Kidney (tissue), 14 donors: Measurements from ENCODE around the gene AGPS. TPM values are rescaled to one million over a fixed set of nuclear protein-coding genes. Genes with fewer than 3 reads are reported as not detected.

Experiments
- DNase-seq, 5 donors: peaks; one replicate each; pipeline ENCODE4 v3.0.0-alpha.2; 2013 to 2020
- FAIRE-seq: peaks from 2 replicates; lab custom pipeline; 2012; peaks lifted over from hg19 to GRCh38; lab: Jason Lieb, UNC
- H3K27ac ChIP-seq, 2 donors: one replicate each; pipeline ENCODE4 v1.7.0; 2013; ENCODE audit warnings: low read depth in 2 of 2, low read length in 2 of 2, inconsistent platforms in 1 of 2
- H3K27me3 ChIP-seq: one replicate; pipeline ENCODE4 v1.7.1; 2013; ENCODE audit warnings: low read length, inconsistent platforms; ENCODE audit not compliant: control insufficient read depth, insufficient read depth
- H3K36me3 ChIP-seq, 3 donors: one replicate each; pipeline versions ENCODE4 v1.7.0 to v1.7.1; 2013; ENCODE audit warnings: low read length in 3 of 3, control low read depth in 1 of 3, inconsistent platforms in 1 of 3; ENCODE audit not compliant: insufficient read depth in 3 of 3, control insufficient read depth in 2 of 3
- H3K4me1 ChIP-seq, 3 donors: one replicate each; pipeline versions ENCODE4 v1.7.0 to v1.7.1; 2013; ENCODE audit warnings: low read length in 3 of 3, inconsistent platforms in 1 of 3, low read depth in 1 of 3; ENCODE audit not compliant: control insufficient read depth in 2 of 3, insufficient read depth in 2 of 3
- H3K4me3 ChIP-seq, 3 donors: one replicate each; pipeline versions ENCODE4 v1.7.0 to v1.8.1; 2013; ENCODE audit warnings: low read length in 3 of 3, control low read depth in 1 of 3, inconsistent platforms in 1 of 3
- H3K9ac ChIP-seq, 3 donors: one replicate each; pipeline versions ENCODE4 v1.7.0 to v1.7.1; 2013; ENCODE audit warnings: low read length in 3 of 3, control low read depth in 1 of 3, inconsistent platforms in 1 of 3
- H3K9me3 ChIP-seq, 3 donors: one replicate each; pipeline versions ENCODE4 v1.7.0 to v1.7.1; 2013; ENCODE audit warnings: low read length in 3 of 3, control low read depth in 1 of 3, inconsistent platforms in 1 of 3; ENCODE audit not compliant: control insufficient read depth in 2 of 3, insufficient read depth in 1 of 3
- CTCF ChIP-seq: IDR thresholded peaks from 3 replicates; pipeline ENCODE4 v1.5.1; 2012; ENCODE audit warnings: mild to moderate bottlenecking, moderate library complexity, borderline replicate concordance; ENCODE audit not compliant: insufficient read depth; ENCODE audit errors: extremely low read depth
- intact Hi-C: fragments of 100-400 bp; cut with DNase I; formaldehyde crosslinking; loops from one replicate; pipeline ENCODE4 v1.11.1; 2022
- polyA plus RNA-seq: library from polyadenylated mRNA; stranded (reverse); fragments of 350-450 nt; fragmentation: Illumina TruSeq; extraction: RNeasy Lipid Tissue Mini Kit (QIAGEN cat#74804); gene quantifications from one replicate; pipeline ENCODE4 v1.2.3, GENCODE V29; 2014; ENCODE audit warnings: low read depth, low replicate concordance; ENCODE audit not compliant: insufficient read depth
- total RNA-seq: library from RNA; stranded (reverse); fragmentation: NEBNext Ultra II Directional; extraction: Animal tissue kit (Norgen Biotek cat#: 25700); gene quantifications from one replicate; pipeline ENCODE4 v1.2.1, GENCODE V29; 2021
- donor health status: control.
- donor health status: control.
- donor health status: control.
- donor health status: control.
- donor health status: control.
- donor health status: DM: yes; HTN: yes; CAD: no.
- donor health status: Normal renal cell carcinoma (clear cell type).

AGPS gene
- total and polyA plus RNA-seq, 2 donors from 2014 or later, result 7.9 to 45.7 TPM

DNA sequence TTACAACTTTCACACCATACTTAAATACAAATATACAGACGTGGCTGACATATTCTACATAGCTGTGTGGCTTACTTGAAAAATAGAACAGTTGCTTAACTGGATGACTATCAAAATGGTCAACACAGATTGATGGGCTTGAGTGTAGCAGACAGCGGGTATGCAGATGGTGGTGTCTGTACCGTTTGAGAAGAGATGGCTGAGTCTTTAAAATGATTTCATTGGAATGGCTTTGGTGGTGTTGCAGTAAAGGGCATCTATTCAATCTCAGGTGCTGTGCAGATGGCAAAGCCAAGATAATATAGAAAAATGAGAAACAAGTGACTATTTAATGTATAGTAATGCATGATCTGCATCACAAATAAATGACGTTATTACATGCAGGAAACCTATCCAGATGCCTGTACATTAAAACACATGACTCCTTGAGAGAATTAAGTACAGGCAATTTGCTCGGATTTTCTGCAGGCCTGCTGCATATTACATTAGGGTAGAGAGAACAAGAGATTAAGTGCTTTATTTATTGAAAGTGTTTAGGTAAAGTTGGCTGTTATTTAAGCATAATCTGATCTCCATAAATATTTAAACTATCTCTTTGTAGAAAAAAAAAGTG lies 68.5 kb downstream of the AGPS start:
- H3K4me3 ChIP-seq, result no peak overlapping the region
- DNase-seq (no peak), FAIRE-seq (no peak)
- peaks cover 0 to 3% (median 0%) of the 10 kb centered on the region in 3 donors for H3K9me3 ChIP-seq
- TF ChIP-seq CTCF, result no peak
- no peak overlapping the region for H3K27ac ChIP-seq
- H3K27me3 ChIP-seq, result no peaks in the 10 kb centered on the region
- intact Hi-C loops, result no loop called here
- no peak overlapping the region for H3K9ac ChIP-seq
- H3K36me3 ChIP-seq, result peaks cover 0 to 3% (median 3%) of the 10 kb centered on the region in 3 donors
- H3K4me1 ChIP-seq, result no peaks in the 10 kb centered on the region

- FAIRE-seq (no peak), DNase-seq (no peak)
- no peak for TF ChIP-seq CTCF
- Histone ChIP-seq H3K9me3 (peaks cover 0 to 3% (median 0%) of the 10 kb centered on the region in 3 donors), H3K4me1 (no peaks in the 10 kb centered on the region), H3K27me3 (no peaks in the 10 kb centered on the region), H3K4me3 (no peak overlapping the region), H3K9ac (no peak overlapping the region), H3K27ac (no peak overlapping the region), H3K36me3 (peaks cover 0 to 3% (median 3%) of the 10 kb centered on the region in 3 donors)
- intact Hi-C loops, result no loop called here
Observed at GRCh38 chr2:177464549-177464948, 72.0 kb downstream of the AGPS start.

DNA sequence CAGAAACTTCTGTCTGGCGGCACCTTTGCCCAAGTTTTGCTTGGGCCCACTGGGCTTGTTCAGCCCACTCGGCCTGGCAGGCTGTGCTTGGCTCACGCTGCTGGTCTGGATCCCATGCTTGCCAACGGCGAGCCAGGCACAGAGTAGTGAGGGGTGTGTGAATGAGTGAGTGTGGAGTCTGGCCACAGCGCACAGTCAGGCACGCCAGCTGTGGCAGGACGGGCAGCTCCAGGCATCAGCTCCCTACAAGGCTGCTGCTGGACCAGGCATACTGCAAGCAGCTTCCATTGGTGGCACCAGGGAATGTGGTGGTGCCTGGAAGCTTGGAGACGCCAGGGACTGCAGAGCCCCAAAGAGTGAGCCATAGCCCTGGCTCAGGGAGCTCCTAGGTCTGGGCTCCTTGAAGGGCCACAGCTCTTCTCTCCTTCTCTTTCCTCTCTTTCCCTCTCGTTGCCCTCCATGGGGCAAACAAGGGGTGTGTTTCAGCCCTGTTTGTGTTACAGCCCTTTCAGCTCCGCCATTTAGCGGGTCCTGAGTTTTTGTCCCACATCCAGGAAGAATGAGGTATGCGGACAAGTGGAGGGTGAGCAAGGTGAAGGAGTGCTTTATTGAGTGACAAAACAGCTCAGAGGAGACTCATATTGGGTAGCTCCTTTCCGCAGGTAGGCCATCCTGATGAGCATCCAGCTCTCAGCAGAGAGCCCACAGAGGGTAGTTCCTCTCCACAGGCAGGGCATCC lies 73.0 kb downstream of the AGPS start:
- H3K27me3 ChIP-seq, result no peaks in the 10 kb centered on the region
- no peak overlapping the region for H3K27ac ChIP-seq
- peaks cover 0 to 3% (median 3%) of the 10 kb centered on the region in 3 donors for H3K36me3 ChIP-seq
- H3K4me3 ChIP-seq, result no peak overlapping the region
- no peak overlapping the region for H3K9ac ChIP-seq
- no peak for TF ChIP-seq CTCF
- H3K9me3 ChIP-seq, result peaks cover 0 to 3% (median 0%) of the 10 kb centered on the region in 3 donors
- FAIRE-seq, result no peak
- H3K4me1 ChIP-seq, result no peaks in the 10 kb centered on the region
- intact Hi-C loops, result no loop called here
- no peak for DNase-seq
